ENCODE data around the gene TCTN2.

TCTN2 gene

DNA sequence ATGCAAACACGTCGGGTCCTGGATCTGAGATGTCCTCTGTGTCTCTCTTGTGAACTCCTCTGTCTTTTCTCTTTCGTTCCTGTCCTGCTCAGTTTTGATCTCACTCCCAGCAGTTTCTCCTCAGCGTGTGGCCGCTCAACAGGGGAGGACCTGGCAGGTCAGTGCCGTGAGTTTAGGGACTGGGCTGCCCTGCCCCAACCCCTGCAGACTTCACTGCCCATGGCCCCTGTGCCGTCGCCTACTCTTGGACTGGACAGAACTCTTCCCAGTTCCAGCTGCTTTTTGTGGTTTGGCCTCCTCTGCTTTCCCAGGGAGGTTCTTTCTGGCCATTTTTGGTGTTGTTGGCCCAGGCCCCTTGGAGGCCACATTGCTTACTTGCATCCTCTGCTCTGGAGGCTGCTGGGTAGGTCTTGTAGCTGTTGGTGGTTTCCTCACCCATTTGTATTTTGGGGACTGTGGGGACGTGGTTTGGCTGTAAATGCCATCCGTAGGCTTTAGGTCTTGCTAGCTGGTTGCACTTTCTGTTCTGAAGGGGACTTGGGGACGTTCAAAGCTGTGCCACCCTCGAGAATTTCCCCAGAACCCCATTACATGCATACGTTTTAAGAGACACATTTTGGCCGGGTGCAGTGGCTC is 71.1 kb downstream of the TCTN2 start:
- CTCF ChIA-PET = interaction anchor here (1.0 kb wide), 1 partner anchor 10 kb away, joined by 3 read pairs; no protein-coding TSS in a partner anchor
- no peak for DNase-seq (ENCODE audit: extremely low spot score)
- POLR2A ChIA-PET = no interaction called here
- TF ChIP-seq, protein P1, sequence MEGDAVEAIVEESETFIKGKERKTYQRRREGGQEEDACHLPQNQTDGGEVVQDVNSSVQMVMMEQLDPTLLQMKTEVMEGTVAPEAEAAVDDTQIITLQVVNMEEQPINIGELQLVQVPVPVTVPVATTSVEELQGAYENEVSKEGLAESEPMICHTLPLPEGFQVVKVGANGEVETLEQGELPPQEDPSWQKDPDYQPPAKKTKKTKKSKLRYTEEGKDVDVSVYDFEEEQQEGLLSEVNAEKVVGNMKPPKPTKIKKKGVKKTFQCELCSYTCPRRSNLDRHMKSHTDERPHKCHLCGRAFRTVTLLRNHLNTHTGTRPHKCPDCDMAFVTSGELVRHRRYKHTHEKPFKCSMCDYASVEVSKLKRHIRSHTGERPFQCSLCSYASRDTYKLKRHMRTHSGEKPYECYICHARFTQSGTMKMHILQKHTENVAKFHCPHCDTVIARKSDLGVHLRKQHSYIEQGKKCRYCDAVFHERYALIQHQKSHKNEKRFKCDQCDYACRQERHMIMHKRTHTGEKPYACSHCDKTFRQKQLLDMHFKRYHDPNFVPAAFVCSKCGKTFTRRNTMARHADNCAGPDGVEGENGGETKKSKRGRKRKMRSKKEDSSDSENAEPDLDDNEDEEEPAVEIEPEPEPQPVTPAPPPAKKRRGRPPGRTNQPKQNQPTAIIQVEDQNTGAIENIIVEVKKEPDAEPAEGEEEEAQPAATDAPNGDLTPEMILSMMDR (IDR thresholded peaks at IDR 0.05; ENCODE audit: control extremely low read depth, extremely low read depth, low read depth, missing control alignments) = no peak

DNA sequence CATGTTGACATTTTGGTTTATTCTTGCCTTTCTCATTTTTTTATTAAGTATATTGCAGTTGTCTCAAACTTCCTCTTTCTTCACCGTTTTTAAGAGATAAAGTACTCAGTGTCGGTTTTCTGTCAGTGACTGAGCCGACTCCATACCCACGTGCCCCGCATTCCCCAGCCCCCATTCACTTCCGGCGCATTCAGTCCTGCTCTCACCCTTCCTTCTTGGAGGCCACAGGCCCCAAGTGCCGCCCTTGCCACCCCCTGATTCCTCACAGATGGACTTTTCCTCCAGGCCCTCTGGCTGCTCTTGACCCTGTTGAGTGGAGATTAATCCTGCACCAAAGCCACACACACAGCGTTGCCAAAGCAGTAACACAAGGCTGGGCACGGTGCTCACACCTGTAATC is 72.1 kb downstream of the TCTN2 start:
- ChIA-PET POLR2A (no interaction called here), CTCF (no interaction called here)
- DNase-seq (ENCODE audit: extremely low spot score) = no peak
- TF ChIP-seq, protein P1 (IDR thresholded peaks at IDR 0.05; ENCODE audit: control extremely low read depth, extremely low read depth, low read depth, missing control alignments) = no peak

DNA sequence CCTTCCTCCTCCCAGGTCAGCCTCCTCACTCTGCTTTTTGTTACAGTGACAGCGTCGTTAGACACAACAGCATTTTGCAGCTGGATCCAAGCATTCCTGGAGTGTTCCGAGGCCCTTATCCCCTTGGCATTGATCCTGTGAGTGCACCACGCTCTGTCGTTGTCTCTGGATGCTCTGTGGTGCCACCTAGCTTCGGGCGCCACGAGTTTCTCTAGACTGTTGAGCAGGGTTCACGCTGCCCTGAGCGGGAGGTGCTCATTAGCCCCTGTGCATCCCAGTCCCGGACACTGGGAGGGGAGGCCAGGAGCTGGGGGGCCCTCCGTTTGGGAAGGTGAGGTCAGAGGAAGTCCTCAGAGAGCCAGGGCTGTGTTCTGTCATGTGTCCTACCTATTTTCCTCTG is 73.9 kb downstream of the TCTN2 start:
- TF ChIP-seq, protein P1 (IDR thresholded peaks at IDR 0.05; ENCODE audit: control extremely low read depth, extremely low read depth, low read depth, missing control alignments) = no peak
- ChIA-PET CTCF (no interaction called here), POLR2A (no interaction called here)
- no peak for DNase-seq (ENCODE audit: extremely low spot score)

DNA sequence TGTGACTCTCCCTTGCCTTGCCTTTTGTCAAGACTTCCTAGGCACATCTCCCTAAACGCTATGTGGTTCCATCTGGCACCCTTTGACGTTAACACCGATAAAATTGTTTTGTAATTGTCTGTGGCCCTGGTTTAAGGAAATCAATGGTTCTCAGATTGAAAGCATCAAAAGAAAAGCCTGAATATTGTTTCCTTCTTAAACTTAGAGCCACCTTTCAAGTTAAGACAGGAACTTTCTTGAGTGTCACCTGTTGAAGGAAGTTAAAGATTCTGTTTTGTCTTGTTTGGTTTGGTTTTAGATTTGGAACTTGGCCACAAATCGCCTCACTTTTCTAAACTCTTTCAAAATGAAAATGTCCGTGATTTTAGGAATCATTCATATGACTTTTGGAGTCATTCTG is 76.4 kb downstream of the TCTN2 start:
- ChIA-PET CTCF (no interaction called here), POLR2A (no interaction called here)
- TF ChIP-seq, protein P1 (IDR thresholded peaks at IDR 0.05; ENCODE audit: control extremely low read depth, extremely low read depth, low read depth, missing control alignments) = no peak
- DNase-seq (ENCODE audit: extremely low spot score) = no peak

DNA sequence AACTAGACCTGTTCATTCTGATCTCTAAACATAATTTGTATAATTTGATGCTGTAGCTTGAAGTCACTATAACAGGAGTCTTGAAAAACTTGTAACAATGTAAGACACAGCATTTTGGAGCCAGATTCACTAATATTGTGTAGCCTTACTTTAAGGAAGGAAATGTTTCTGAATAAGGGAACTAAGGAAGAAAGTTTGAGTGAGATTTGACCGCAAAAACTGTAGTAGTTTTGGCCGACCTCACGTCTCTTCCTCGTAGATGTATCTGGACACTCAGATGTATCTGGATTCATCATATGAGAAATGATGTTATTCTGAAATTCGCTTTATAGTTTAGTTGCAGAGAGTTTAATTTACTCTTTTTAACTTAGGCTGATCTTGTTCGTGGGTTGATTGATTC is 77.2 kb downstream of the TCTN2 start:
- ChIA-PET POLR2A (no interaction called here), CTCF (no interaction called here)
- no peak for DNase-seq (ENCODE audit: extremely low spot score)
- TF ChIP-seq, protein P1 (IDR thresholded peaks at IDR 0.05; ENCODE audit: control extremely low read depth, extremely low read depth, low read depth, missing control alignments) = no peak

DNA sequence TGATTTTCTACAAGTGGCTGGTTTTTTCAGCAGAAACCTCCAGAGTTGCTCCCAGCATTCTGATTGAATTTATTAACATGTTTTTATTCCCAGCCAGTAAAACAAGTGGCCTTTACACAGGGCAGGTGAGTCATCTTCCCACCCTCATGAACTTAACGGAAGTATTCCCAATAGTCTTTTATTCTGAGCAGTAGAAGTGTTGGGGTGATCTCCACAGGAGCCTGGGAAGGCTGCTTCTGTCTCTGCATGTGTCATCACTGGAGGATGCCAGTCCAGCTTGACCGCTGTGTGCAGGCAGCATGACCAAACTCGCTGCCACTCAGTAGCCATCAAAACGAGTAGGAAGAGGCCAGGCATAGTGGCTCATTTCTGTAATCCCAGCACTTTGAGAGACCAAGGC is 77.7 kb downstream of the TCTN2 start:
- ChIA-PET POLR2A (no interaction called here), CTCF (no interaction called here)
- TF ChIP-seq, protein P1 (IDR thresholded peaks at IDR 0.05; ENCODE audit: control extremely low read depth, extremely low read depth, low read depth, missing control alignments) = no peak
- no peak for DNase-seq (ENCODE audit: extremely low spot score)

DNA sequence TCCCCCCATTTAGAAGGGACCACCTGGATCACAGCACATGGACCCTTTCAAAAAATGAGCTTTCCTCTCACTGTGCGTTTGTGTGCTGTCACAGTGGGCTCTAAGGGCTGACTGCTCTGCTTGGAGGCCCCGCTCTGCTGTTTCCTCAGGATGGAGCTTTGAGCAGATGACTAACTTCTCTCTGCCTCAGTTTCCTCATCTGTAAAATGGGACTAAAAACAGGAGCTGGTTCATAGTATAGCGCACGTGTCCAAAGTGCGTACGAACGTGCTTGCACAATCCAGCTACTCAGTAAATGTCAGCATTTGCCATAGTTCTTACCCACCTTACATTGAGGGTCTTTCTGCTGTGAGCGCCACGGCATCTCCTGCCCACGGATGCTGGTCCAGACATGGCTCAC is 78.4 kb downstream of the TCTN2 start:
- TF ChIP-seq, protein P1 (IDR thresholded peaks at IDR 0.05; ENCODE audit: control extremely low read depth, extremely low read depth, low read depth, missing control alignments) = no peak
- ChIA-PET CTCF (no interaction called here), POLR2A (no interaction called here)
- no peak for DNase-seq (ENCODE audit: extremely low spot score)
